HFFc6 (cell line): ENCODE results near the gene UPP2. TPM values are rescaled to one million over a fixed set of nuclear protein-coding genes. Genes with fewer than 3 reads are reported as not detected.

Experiments used
- DNase-seq: peaks from one replicate; pipeline ENCODE4 v3.0.0-alpha.2; 2018
- H3K27ac Mint-ChIP-seq: 2 replicates; pipeline ENCODE4 v1.8.0; 2020; ENCODE audit warnings: mild to moderate bottlenecking, mixed read lengths
- H3K27me3 Mint-ChIP-seq: 2 replicates; pipeline ENCODE4 v1.8.0; 2021; ENCODE audit warnings: mild to moderate bottlenecking, moderate library complexity, mixed read lengths; ENCODE audit not compliant: insufficient read depth
- H3K36me3 Mint-ChIP-seq: 2 replicates; pipeline ENCODE4 v1.8.0; 2021; ENCODE audit warnings: low read depth, mixed read lengths
- H3K4me1 Mint-ChIP-seq: 2 replicates; pipeline ENCODE4 v1.8.0; 2020; ENCODE audit warnings: low read depth, mixed read lengths
- H3K4me3 Mint-ChIP-seq: 2 replicates; pipeline ENCODE4 v1.8.0; 2020; ENCODE audit warnings: mild to moderate bottlenecking, moderate library complexity, mixed read lengths
- H3K9me3 Mint-ChIP-seq: 2 replicates; pipeline ENCODE4 v1.8.0; 2020; ENCODE audit warnings: mild to moderate bottlenecking, mixed read lengths
- CTCF ChIP-seq: fragments of 200-600 bp; sonication (generic); IDR thresholded peaks from 2 replicates; pipeline ENCODE4 v1.5.0; 2021; ENCODE audit warnings: antibody characterized with exemption, mild to moderate bottlenecking
- total RNA-seq, 6 experiments: library from RNA; stranded (reverse); fragmentation: NEBNext Ultra II Directional; extraction: Animal tissue kit (Norgen Biotek cat#: 25700); gene quantifications; 2 replicates in 1 of 6; 3 replicates in 5 of 6; pipeline ENCODE4 v1.2.3, GENCODE V29; 2021

Gene UPP2
- total RNA-seq, 6 experiments from 2014 or later = not detected

- Mint-ChIP-seq H3K27ac (no peak overlapping the region), H3K36me3 (no peaks in the 10 kb centered on the region), H3K9me3 (no peaks in the 10 kb centered on the region), H3K27me3 (peaks cover 3% of the 10 kb centered on the region; the same call in 1 of the 2 replicates), H3K4me1 (no peaks in the 10 kb centered on the region), H3K4me3 (no peak overlapping the region)
- no peak for DNase-seq
- no peak for TF ChIP-seq CTCF
These were observed 13.6 kb downstream of the UPP2 start for GRCh38 chr2:158115202-158115767.

- no peaks in the 10 kb centered on the region for H3K36me3 Mint-ChIP-seq
- TF ChIP-seq CTCF = no peak
- no peaks in the 10 kb centered on the region for H3K9me3 Mint-ChIP-seq
- H3K4me3 Mint-ChIP-seq = no peak overlapping the region
- H3K27me3 Mint-ChIP-seq = peaks cover 3% of the 10 kb centered on the region; the same call in 1 of the 2 replicates
- H3K27ac Mint-ChIP-seq = no peak overlapping the region
- H3K4me1 Mint-ChIP-seq = no peaks in the 10 kb centered on the region
- DNase-seq = no peak
These were observed 15.3 kb downstream of the UPP2 start for GRCh38 chr2:158116936-158117335.

GRCh38 chr2:158120102-158120501 is 18.4 kb downstream of the UPP2 start:
- Mint-ChIP-seq H3K4me1 (no peaks in the 10 kb centered on the region), H3K27ac (no peak overlapping the region), H3K27me3 (peaks cover 6% of the 10 kb centered on the region), H3K36me3 (no peaks in the 10 kb centered on the region), H3K9me3 (no peaks in the 10 kb centered on the region), H3K4me3 (no peak overlapping the region)
- no peak for TF ChIP-seq CTCF
- DNase-seq = no peak

- H3K27me3 Mint-ChIP-seq = peaks cover 7% of the 10 kb centered on the region
- H3K9me3 Mint-ChIP-seq = no peaks in the 10 kb centered on the region
- TF ChIP-seq CTCF = no peak
- H3K36me3 Mint-ChIP-seq = no peaks in the 10 kb centered on the region
- no peak overlapping the region for H3K4me3 Mint-ChIP-seq
- no peak overlapping the region for H3K27ac Mint-ChIP-seq
- no peaks in the 10 kb centered on the region for H3K4me1 Mint-ChIP-seq
- no peak for DNase-seq
These were observed 19.3 kb downstream of the UPP2 start for GRCh38 chr2:158120664-158121641.

- no peak for TF ChIP-seq CTCF
- Mint-ChIP-seq H3K36me3 (no peaks in the 10 kb centered on the region), H3K9me3 (no peaks in the 10 kb centered on the region), H3K27ac (no peak overlapping the region), H3K4me1 (no peaks in the 10 kb centered on the region), H3K4me3 (no peak overlapping the region), H3K27me3 (peaks cover 9% of the 10 kb centered on the region)
- DNase-seq = no peak
These were observed 23.2 kb downstream of the UPP2 start for GRCh38 chr2:158124896-158125295.
